Epidermal melanocyte (primary cell): Measurements from ENCODE around the gene SH3RF1.
"Not testable (repeated sequence)": the region's sequence is repeated elsewhere in the genome, so short reads cannot be mapped to it uniquely, and the experiment has no call there.

Source experiments
- DNase-seq: peaks from one replicate; pipeline ENCODE4 v3.0.0; 2011; ENCODE audit warnings: low spot score; ENCODE audit not compliant: insufficient read length

SH3RF1 gene

DNA sequence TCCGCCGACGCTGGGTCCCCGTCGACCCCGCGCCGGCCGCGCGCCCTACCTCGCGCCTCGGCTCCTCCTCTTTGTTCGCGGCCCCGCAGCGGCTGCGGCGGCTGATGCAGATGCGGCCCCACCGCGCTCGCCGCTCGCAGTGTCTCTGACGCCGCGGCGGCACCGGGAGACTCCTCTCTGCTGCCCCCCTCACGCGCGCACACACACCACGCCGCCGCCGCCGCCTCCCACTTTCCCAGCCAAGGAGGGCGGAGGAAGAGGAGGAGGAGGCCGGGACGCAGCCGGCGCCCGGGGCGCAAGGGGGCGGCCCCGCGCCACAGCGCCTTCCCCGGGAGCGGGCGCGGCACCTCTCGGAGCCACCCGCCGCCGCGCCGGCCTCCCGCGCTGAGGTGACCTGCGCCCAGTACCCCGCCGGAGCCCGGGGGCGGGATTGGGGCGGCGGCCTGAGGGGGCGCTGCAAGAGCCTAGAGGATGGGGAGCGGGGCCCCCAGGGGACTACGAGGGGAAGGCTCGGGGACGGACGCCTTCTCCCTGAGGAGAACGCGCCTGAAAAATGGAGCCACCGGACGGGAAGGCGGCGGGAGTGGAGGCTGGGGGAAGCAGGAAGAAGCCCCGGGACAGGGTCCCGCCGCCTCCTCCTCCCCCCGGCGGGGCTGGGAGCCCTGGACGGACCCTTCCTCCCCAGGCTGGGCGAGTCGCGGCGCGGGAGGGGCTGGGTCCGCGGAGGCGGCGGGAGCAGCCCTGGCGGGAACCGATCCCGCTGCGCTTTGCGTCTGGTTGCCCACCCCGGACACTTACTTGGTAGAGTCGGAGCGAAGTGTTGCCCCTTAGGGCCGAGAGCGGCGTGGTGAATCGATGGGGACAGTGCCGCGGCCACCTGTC lies at the start of gene SH3RF1:
Gene SH3RF1 (minus strand): TSS at position 147 of the 882 bp plus-strand sequence. CDS start 1,744 bp downstream, outside the sequence.
- peak; percentile 66 for DNase-seq

GRCh38 chr4:169315530-169316343 lies 45.0 kb upstream of the SH3RF1 start:
- DNase-seq: no peak

- no peak for DNase-seq
Observed at GRCh38 chr4:169314906-169315305, 44.1 kb upstream of the SH3RF1 start.

GRCh38 chr4:169313732-169314131 lies 43.0 kb upstream of the SH3RF1 start:
- DNase-seq: no peak

GRCh38 chr4:169312690-169313422 lies 42.1 kb upstream of the SH3RF1 start:
- no peak for DNase-seq

GRCh38 chr4:169311643-169312365 lies 41.0 kb upstream of the SH3RF1 start:
- no peak for DNase-seq

DNA sequence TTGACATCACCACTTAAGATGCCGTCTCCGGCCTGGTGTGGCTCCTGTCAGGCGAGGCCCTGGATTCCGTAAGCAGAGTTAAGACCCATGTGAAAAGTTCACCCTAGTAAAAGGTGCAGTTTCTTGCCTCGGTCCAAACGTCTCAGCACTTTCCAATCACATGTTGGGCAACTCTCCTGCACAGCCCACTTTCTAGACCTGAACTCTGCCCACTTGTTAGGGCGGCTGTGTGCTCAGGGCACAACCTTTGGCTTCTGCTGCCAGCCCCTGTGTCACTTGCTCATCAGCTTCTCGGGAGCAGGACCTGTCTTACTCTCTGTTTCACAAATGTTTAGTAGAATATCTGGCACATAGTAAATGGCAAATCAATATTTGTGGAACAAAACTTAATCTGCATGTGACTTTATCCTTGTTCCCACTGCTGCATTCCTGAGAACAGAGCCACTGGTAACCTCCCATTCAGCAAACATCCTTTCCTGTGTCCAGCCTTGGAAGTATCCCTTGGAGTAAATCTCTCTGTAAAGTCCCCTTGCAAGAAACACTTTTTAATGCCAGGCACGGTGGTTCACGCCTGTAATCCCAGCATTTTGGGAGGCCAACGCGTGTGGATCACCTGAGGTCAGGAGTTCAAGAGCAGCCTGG lies 38.7 kb upstream of the SH3RF1 start:
- no peak for DNase-seq

DNA sequence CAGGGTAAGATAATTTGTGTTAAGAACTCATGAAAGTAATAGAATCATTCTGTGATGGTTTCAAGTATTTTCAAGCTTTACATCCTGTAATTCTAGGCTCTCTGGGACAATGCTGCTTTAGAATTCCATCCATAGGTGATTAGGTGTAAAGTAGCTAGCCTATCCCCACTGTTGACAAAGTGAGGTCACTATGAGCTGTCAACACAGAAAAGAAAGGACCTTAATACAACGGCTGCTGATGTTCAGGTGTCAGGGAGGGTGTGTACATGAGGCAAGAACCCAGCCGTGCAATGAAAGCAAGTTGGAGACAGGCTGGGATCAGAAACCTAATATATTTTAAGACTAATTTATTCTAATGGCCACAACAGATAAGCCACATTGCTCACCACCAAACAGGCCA lies 36.8 kb upstream of the SH3RF1 start:
- no peak for DNase-seq

DNA sequence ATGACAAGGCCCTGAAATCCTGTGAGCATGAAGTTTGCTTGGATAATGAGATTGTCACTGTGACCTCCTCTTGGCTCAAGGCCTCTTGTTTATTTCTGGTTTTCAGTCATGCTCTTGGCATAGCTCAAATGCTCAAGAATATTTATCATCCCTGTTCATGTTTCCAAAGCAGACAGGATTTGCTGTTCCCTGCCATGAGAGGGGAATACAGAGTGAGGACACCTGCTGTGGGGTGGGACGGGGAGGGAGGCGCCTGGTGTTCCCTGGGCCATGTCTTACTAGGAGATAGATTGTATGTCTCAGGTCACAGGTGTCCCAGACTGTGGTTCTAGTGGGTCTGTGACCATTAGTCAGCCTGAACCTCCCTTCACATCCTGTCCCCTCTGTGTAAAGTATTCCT lies 34.9 kb upstream of the SH3RF1 start:
- no peak for DNase-seq

GRCh38 chr4:169305173-169305572 lies 34.4 kb upstream of the SH3RF1 start:
- DNase-seq: no peak

- no peak for DNase-seq
Observed at GRCh38 chr4:169295822-169296221, 25.1 kb upstream of the SH3RF1 start.

GRCh38 chr4:169293343-169294176 lies 22.8 kb upstream of the SH3RF1 start:
- no peak for DNase-seq

DNA sequence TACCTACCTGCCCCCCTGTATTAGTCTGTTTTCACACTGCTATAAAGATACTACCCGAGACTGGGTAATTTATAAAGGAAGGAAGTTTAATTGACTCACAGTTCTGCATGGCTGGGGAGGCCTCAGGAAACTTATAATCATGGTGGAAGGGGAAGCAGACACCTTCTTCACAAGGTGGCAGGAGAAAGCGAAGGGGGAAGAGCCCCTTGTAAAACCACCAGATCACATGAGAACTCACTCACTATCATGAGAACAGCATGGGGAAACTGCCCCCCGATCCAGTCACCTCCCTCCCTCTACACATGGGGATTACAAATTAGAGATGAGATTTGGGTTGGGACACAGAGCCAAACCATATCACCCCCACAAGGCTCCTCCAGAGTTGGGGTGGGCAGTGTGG lies 17.2 kb upstream of the SH3RF1 start:
- not testable (repeated sequence) for DNase-seq

GRCh38 chr4:169286562-169287301 lies 16.0 kb upstream of the SH3RF1 start:
- DNase-seq: no peak

DNA sequence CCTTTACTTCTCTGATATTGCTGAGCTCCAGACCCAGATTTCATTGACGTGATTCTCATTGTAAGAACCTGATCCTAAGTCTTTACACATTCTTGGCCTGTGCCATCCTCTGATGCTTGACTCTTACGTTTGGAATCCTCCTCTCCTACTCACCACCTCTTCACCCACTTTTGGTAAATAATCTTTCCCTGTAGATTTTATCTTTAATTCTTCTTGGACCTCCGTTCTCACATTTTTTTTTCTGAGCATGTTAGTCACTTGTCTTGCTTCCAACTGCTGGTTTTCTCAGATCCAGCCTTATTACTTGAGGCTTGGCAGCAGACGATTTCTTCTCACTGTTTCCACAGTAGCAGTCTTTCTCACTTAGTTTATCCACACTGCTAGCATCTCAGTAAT lies 12.4 kb upstream of the SH3RF1 start:
- no peak for DNase-seq

GRCh38 chr4:169282429-169283113 lies 11.8 kb upstream of the SH3RF1 start:
- DNase-seq: no peak

GRCh38 chr4:169279108-169279507 lies 8.4 kb upstream of the SH3RF1 start:
- DNase-seq: no peak

- no peak for DNase-seq
Observed at GRCh38 chr4:169278624-169279023, 7.9 kb upstream of the SH3RF1 start.
